ENCODE measurements around the gene NINJ1. TPM values are rescaled to one million over a fixed set of nuclear protein-coding genes. Genes with fewer than 3 reads are reported as not detected.

NINJ1 gene
- total and polyA plus RNA-seq, 2 of the 8 experiments (the other 6 are each of a cell fraction or from before 2014, with no cell fraction given) = 28.2 to 65.6 TPM

- no peak overlapping the region for H2AK5ac ChIP-seq (ENCODE audit: low read depth, low read length)
- no peaks in the 10 kb centered on the region for H3K23me2 ChIP-seq (ENCODE audit: low read depth, low read length)
- H3K27ac ChIP-seq (ENCODE audit: low read depth, low read length) = no peak overlapping the region
- no peak overlapping the region for H3K56ac ChIP-seq (replicated peaks; ENCODE audit: insufficient read length, low read depth, low read length)
- ChIA-PET CTCF (ENCODE audit: partially characterized antibody) (interaction anchor here (0.6 to 3.8 kb wide), 10 partner anchors 14 to 1778 kb away, joined by 3 to 35 read pairs (median 4); no protein-coding TSS in a partner anchor), POLR2A (ENCODE audit: partially characterized antibody) (no interaction called here)
- no peak overlapping the region for H2BK15ac ChIP-seq (ENCODE audit: low read length)
- no peak overlapping the region for H3K9ac ChIP-seq (replicated peaks in 1 of 4; ENCODE audit: extremely low read depth in 1 of 4, low read depth in 3 of 4, low read length in 3 of 4)
- no peak overlapping the region for H4K91ac ChIP-seq (replicated peaks; ENCODE audit: insufficient read length, low read length)
- H3K4me3 ChIP-seq (ENCODE audit: extremely low read depth in 1 of 4, insufficient read depth in 2 of 4, low read depth in 3 of 4, low read length in 4 of 4) = no peak overlapping the region
- 89% methylated on average over 11 of the region's 11 CpGs; no CpG with 5 or more reads in 1 of the 2 experiments for WGBS, 2 experiments (ENCODE audit: extremely low coverage in 1 of 2, insufficient coverage in 1 of 2, insufficient read length in 1 of 2, insufficient replicate concordance in 2 of 2, low coverage in 1 of 2, low lambda C conversion rate in 2 of 2, missing lambda C conversion rate in 1 of 2)
- H2BK120ac ChIP-seq (replicated peaks; ENCODE audit: low read depth, low read length) = no peak overlapping the region
- no peaks in the 10 kb centered on the region for H3K9me3 ChIP-seq (ENCODE audit: insufficient read depth in 2 of 2, low read depth in 1 of 2, low read length in 1 of 2)
- FAIRE-seq = no peak
- H3K27me3 ChIP-seq (replicated peaks in 1 of 4; ENCODE audit: control insufficient read depth in 3 of 4, extremely low read depth in 1 of 4, insufficient read depth in 3 of 4, low read length in 3 of 4) = no peaks in the 10 kb centered on the region
- no peak overlapping the region for H3K14ac ChIP-seq (ENCODE audit: insufficient read length)
- H3K4me2 ChIP-seq (ENCODE audit: insufficient read depth in 1 of 2, low read depth in 2 of 2, low read length in 2 of 2) = no peak overlapping the region
- no peak overlapping the region for H2AFZ ChIP-seq (ENCODE audit: low read length)
- H3K36me3 ChIP-seq (ENCODE audit: control insufficient read depth in 2 of 4, insufficient read depth in 4 of 4, low read length in 3 of 4) = no peaks in the 10 kb centered on the region
- no peak overlapping the region for H2BK12ac ChIP-seq (ENCODE audit: low read depth, low read length)
- no peak overlapping the region for H4K5ac ChIP-seq (ENCODE audit: insufficient read length, low read depth, low read length)
- H3K79me2 ChIP-seq (ENCODE audit: control insufficient read depth in 1 of 2, insufficient read depth in 2 of 2, low read length in 2 of 2) = no peaks in the 10 kb centered on the region
- H4K8ac ChIP-seq (ENCODE audit: extremely low read depth, insufficient read depth, low read length) = peak overlapping the region; percentile 83
- H3K4me1 ChIP-seq (replicated peaks in 1 of 4; ENCODE audit: control insufficient read depth in 3 of 4, insufficient read depth in 4 of 4, low read length in 3 of 4) = no peaks in the 10 kb centered on the region
- no peak for DNase-seq (ENCODE audit: low read depth in 1 of 2, low spot score in 2 of 2)
- no peak overlapping the region for H3K4ac ChIP-seq (replicated peaks; ENCODE audit: insufficient read length, low read depth, low read length)
- no peak overlapping the region for H3K23ac ChIP-seq (ENCODE audit: insufficient read length)
- H3K18ac ChIP-seq (ENCODE audit: extremely low read depth, low read length) = no peak overlapping the region
- no peaks in the 10 kb centered on the region for H4K20me1 ChIP-seq (replicated peaks in 1 of 2; ENCODE audit: control insufficient read depth in 1 of 2, insufficient read depth in 2 of 2, low read length in 2 of 2)
- no peak overlapping the region for H2BK5ac ChIP-seq (ENCODE audit: low read depth, low read length)
- no peak overlapping the region for H2BK20ac ChIP-seq (ENCODE audit: low read length)
- TF ChIP-seq SUZ12 (IDR thresholded peaks at IDR 0.05; ENCODE audit: low read length) (no peak), SIN3A (conservative IDR thresholded peaks at IDR 0.05 in 1 of 2, IDR thresholded peaks at IDR 0.05 in 1 of 2; ENCODE audit: low read depth in 1 of 2, low read length in 2 of 2) (no peak), KDM5A (IDR thresholded peaks at IDR 0.05; ENCODE audit: low read length) (no peak), MAFK (IDR thresholded peaks at IDR 0.05; ENCODE audit: low read depth, low read length) (no peak), POU5F1 (IDR thresholded peaks at IDR 0.05; ENCODE audit: low read depth, low read length) (no peak), RXRA (IDR thresholded peaks at IDR 0.05; ENCODE audit: insufficient read depth, low read depth, low read length) (no peak), RFX5 (IDR thresholded peaks at IDR 0.05; ENCODE audit: borderline replicate concordance, low read depth, low read length) (no peak)
- no peaks in the 10 kb centered on the region for H3K79me1 ChIP-seq (ENCODE audit: low read depth, low read length)
Observed at GRCh38 chr9:93156475-93157008, 22.5 kb upstream of the NINJ1 start.

All from H1 (cell line).